AG04449 (cell line): ENCODE data around the gene ID4.

Experiments
- CTCF ChIA-PET: fragments of 350-600 bp; formaldehyde crosslinking; extraction: SDS; loops from one replicate; lab custom pipeline; 2021; ENCODE audit warnings: antibody characterized with exemption; lab: Yijun Ruan, JAX
- POLR2A ChIA-PET: fragments of 400-600, 350-600 bp; formaldehyde crosslinking; extraction: SDS; loops from one replicate; lab custom pipeline; 2020; ENCODE audit warnings: antibody characterized with exemption, inconsistent platforms; lab: Yijun Ruan, JAX
- DNase-seq: peaks from one replicate; pipeline ENCODE4 v3.0.0-alpha.2; 2010; ENCODE audit warnings: low read depth, low spot score
- H3K4me3 ChIP-seq: 2 replicates; pipeline ENCODE4 v1.5.1; 2011; ENCODE audit warnings: low read depth, mild to moderate bottlenecking, control low read depth, low read length
- CTCF ChIP-seq: IDR thresholded peaks from one replicate; pipeline ENCODE4 v1.5.1; 2011; ENCODE audit warnings: mild to moderate bottlenecking, moderate library complexity, low read length, control low read depth, inconsistent platforms; ENCODE audit not compliant: insufficient read depth; ENCODE audit errors: missing control alignments

ID4 gene

GRCh38 chr6:19796452-19796851, 40.7 kb upstream of the ID4 start:
- CTCF ChIA-PET, result no interaction called here
- TF ChIP-seq CTCF, result no peak
- POLR2A ChIA-PET, result no interaction called here
- DNase-seq, result no peak
- H3K4me3 ChIP-seq, result no peak overlapping the region

- DNase-seq, result no peak
- CTCF ChIA-PET, result interaction anchor here (1.2 kb wide), 1 partner anchor 53 kb away, joined by 3 read pairs; no protein-coding TSS in a partner anchor
- POLR2A ChIA-PET, result no interaction called here
- no peak overlapping the region for H3K4me3 ChIP-seq
- no peak for TF ChIP-seq CTCF
Measured at GRCh38 chr6:19798362-19798761, 38.8 kb upstream of the ID4 start.

- POLR2A ChIA-PET, result no interaction called here
- no peak for TF ChIP-seq CTCF
- H3K4me3 ChIP-seq, result no peak overlapping the region
- no peak for DNase-seq
- CTCF ChIA-PET, result interaction anchor here (1.3 kb wide), 1 partner anchor 51 kb away, joined by 3 read pairs; no protein-coding TSS in a partner anchor
Measured at GRCh38 chr6:19802656-19803055, 34.5 kb upstream of the ID4 start.

GRCh38 chr6:19803331-19804204, 33.6 kb upstream of the ID4 start:
- TF ChIP-seq CTCF, result no peak
- no peak for DNase-seq
- CTCF ChIA-PET, result interaction anchor here (1.2 to 1.3 kb wide), 2 partner anchors 50 to 134 kb away, joined by 3 to 4 read pairs; no protein-coding TSS in a partner anchor
- POLR2A ChIA-PET, result interaction anchor here (2.1 kb wide), 1 partner anchor 33 kb away, joined by 38 read pairs; the partner anchor contains the start of gene ID4
- peak overlapping the region; percentile 77 for H3K4me3 ChIP-seq

- TF ChIP-seq CTCF, result no peak
- CTCF ChIA-PET, result interaction anchor here (1.2 kb wide), 1 partner anchor 135 kb away, joined by 4 read pairs; no protein-coding TSS in a partner anchor
- POLR2A ChIA-PET, result interaction anchor here (0.5 to 2.1 kb wide), 2 partner anchors 33 to 1295 kb away, joined by 3 to 38 read pairs; partner anchors contain the start of gene ID4
- DNase-seq, result peak; percentile 69
- H3K4me3 ChIP-seq, result peak overlapping the region; percentile 77
Measured at GRCh38 chr6:19804205-19805128, 32.7 kb upstream of the ID4 start.
